ENCODE results near the gene SH3RF2. TPM values are rescaled to one million over a fixed set of nuclear protein-coding genes. Genes with fewer than 3 reads are reported as not detected.
"Not testable (repeated sequence)": the region's sequence is repeated elsewhere in the genome, so short reads cannot be mapped to it uniquely, and the experiment has no call there.

The SH3RF2 gene
- total and polyA plus RNA-seq, 2 donors (not counting 1 experiment from before 2014, with no cell fraction given) = 0.53 to 1.2 TPM

GRCh38 chr5:145951071-145951470 lies 14.7 kb downstream of the SH3RF2 start:
- Histone ChIP-seq H3K79me2 (ENCODE audit: control insufficient read depth, insufficient read depth, low read length) (no peaks in the 10 kb centered on the region), H3K36me3 (ENCODE audit: control insufficient read depth, insufficient read depth, low read length) (no peaks in the 10 kb centered on the region)

DNA sequence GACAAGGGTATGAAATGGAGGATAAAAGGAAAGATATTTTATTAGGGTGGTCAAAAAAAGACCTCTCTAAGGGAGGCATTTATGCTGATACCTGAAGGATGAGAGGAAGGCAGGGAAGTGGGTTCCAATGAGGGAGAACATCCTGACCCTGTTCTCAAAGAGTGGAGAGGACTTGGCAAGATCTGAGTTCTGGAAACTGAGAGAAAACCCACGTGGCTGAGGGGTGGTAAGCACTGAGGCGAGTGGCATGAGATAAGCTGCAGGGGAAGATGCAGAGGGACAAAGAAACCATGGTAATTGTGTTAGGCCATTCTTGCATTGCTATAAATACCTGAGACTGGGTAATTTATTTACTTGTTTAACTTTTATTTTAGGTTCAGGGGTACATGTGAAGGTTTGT lies 16.8 kb downstream of the SH3RF2 start:
- no peaks in the 10 kb centered on the region for H3K4me1 ChIP-seq (ENCODE audit: control insufficient read depth, extremely low read depth, insufficient read depth, low read length)
- H3K36me3 ChIP-seq (ENCODE audit: control insufficient read depth, insufficient read depth, low read length) = no peaks in the 10 kb centered on the region
- no peaks in the 10 kb centered on the region for H4K20me1 ChIP-seq (ENCODE audit: control insufficient read depth, extremely low read depth, insufficient read depth, low read length)
- H3K79me2 ChIP-seq (ENCODE audit: control insufficient read depth, insufficient read depth, low read length) = no peaks in the 10 kb centered on the region
- H3K9ac ChIP-seq (ENCODE audit: insufficient read depth, low read length) = no peak overlapping the region
- DNase-seq (ENCODE audit: low read depth in 2 of 2) = no peak
- H3K27ac ChIP-seq (ENCODE audit: insufficient read depth, low read length) = no peak overlapping the region
- no peak overlapping the region for H2AFZ ChIP-seq (ENCODE audit: low read length)
- TF ChIP-seq, protein P1, sequence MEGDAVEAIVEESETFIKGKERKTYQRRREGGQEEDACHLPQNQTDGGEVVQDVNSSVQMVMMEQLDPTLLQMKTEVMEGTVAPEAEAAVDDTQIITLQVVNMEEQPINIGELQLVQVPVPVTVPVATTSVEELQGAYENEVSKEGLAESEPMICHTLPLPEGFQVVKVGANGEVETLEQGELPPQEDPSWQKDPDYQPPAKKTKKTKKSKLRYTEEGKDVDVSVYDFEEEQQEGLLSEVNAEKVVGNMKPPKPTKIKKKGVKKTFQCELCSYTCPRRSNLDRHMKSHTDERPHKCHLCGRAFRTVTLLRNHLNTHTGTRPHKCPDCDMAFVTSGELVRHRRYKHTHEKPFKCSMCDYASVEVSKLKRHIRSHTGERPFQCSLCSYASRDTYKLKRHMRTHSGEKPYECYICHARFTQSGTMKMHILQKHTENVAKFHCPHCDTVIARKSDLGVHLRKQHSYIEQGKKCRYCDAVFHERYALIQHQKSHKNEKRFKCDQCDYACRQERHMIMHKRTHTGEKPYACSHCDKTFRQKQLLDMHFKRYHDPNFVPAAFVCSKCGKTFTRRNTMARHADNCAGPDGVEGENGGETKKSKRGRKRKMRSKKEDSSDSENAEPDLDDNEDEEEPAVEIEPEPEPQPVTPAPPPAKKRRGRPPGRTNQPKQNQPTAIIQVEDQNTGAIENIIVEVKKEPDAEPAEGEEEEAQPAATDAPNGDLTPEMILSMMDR (conservative IDR thresholded peaks at IDR 0.05 in 1 of 2, IDR thresholded peaks at IDR 0.05 in 1 of 2; ENCODE audit: low read depth in 1 of 2, low read length in 2 of 2) = no peak
- no peak for TF ChIP-seq EZH2 (IDR thresholded peaks at IDR 0.05; ENCODE audit: low read length, missing control alignments)
- no peaks in the 10 kb centered on the region for H3K9me3 ChIP-seq (ENCODE audit: control insufficient read depth, insufficient read depth, low read depth, low read length)
- no peak overlapping the region for H3K4me2 ChIP-seq (ENCODE audit: extremely low read depth, insufficient read depth, low read length)
- no peaks in the 10 kb centered on the region for H3K27me3 ChIP-seq (ENCODE audit: control insufficient read depth, insufficient read depth, low read length)
- H3K4me3 ChIP-seq (replicated peaks in 1 of 4; ENCODE audit: control extremely low read depth in 1 of 4, insufficient read depth in 1 of 4, low read depth in 3 of 4, low read length in 4 of 4) = no peak overlapping the region

More at GRCh38 chr5:145951071-145951470, 14.7 kb downstream of the SH3RF2 start:
- Histone ChIP-seq H3K27ac (ENCODE audit: insufficient read depth, low read length) (no peak overlapping the region), H3K27me3 (ENCODE audit: control insufficient read depth, insufficient read depth, low read length) (no peaks in the 10 kb centered on the region), H4K20me1 (ENCODE audit: control insufficient read depth, extremely low read depth, insufficient read depth, low read length) (no peaks in the 10 kb centered on the region), H3K4me3 (replicated peaks in 1 of 4; ENCODE audit: control extremely low read depth in 1 of 4, insufficient read depth in 1 of 4, low read depth in 3 of 4, low read length in 4 of 4) (no peak overlapping the region), H2AFZ (ENCODE audit: low read length) (no peak overlapping the region), H3K4me1 (ENCODE audit: control insufficient read depth, extremely low read depth, insufficient read depth, low read length) (peaks cover 5% of the 10 kb centered on the region), H3K9me3 (ENCODE audit: control insufficient read depth, insufficient read depth, low read depth, low read length) (no peaks in the 10 kb centered on the region), H3K9ac (ENCODE audit: insufficient read depth, low read length) (no peak overlapping the region), H3K4me2 (ENCODE audit: extremely low read depth, insufficient read depth, low read length) (no peak overlapping the region)
- TF ChIP-seq EZH2 (IDR thresholded peaks at IDR 0.05; ENCODE audit: low read length, missing control alignments) = no peak
- TF ChIP-seq, protein P1 (conservative IDR thresholded peaks at IDR 0.05 in 1 of 2, IDR thresholded peaks at IDR 0.05 in 1 of 2; ENCODE audit: low read depth in 1 of 2, low read length in 2 of 2) = no peak
- DNase-seq (ENCODE audit: low read depth in 2 of 2) = no peak

GRCh38 chr5:145954140-145954539 lies 17.8 kb downstream of the SH3RF2 start:
- H3K4me3 ChIP-seq (replicated peaks in 1 of 4; ENCODE audit: control extremely low read depth in 1 of 4, insufficient read depth in 1 of 4, low read depth in 3 of 4, low read length in 4 of 4); H3K27me3 ChIP-seq (ENCODE audit: control insufficient read depth, insufficient read depth, low read length); DNase-seq (ENCODE audit: low read depth in 2 of 2); H3K79me2 ChIP-seq (ENCODE audit: control insufficient read depth, insufficient read depth, low read length); H3K4me2 ChIP-seq (ENCODE audit: extremely low read depth, insufficient read depth, low read length); H3K27ac ChIP-seq (ENCODE audit: insufficient read depth, low read length); H4K20me1 ChIP-seq (ENCODE audit: control insufficient read depth, extremely low read depth, insufficient read depth, low read length); H3K36me3 ChIP-seq (ENCODE audit: control insufficient read depth, insufficient read depth, low read length); H2AFZ ChIP-seq (ENCODE audit: low read length); H3K9ac ChIP-seq (ENCODE audit: insufficient read depth, low read length); H3K9me3 ChIP-seq (ENCODE audit: control insufficient read depth, insufficient read depth, low read depth, low read length); H3K4me1 ChIP-seq (ENCODE audit: control insufficient read depth, extremely low read depth, insufficient read depth, low read length): not testable (repeated sequence)
